PC-9 (cell line): Measurements from ENCODE around the gene FEM1B.

Experiments
- CTCF ChIP-seq: fragments of 200-600 bp; sonication (generic); conservative IDR thresholded peaks from 2 replicates; pipeline ENCODE4 v1.6.1; 2017; ENCODE audit warnings: mixed run types, antibody characterized with exemption, mild to moderate bottlenecking, moderate library complexity
- EZH2 ChIP-seq: fragments of 200-600 bp; sonication (generic); IDR thresholded peaks from 2 replicates; pipeline ENCODE4 v1.8.0; 2017; ENCODE audit warnings: antibody characterized with exemption, low read depth

DNA sequence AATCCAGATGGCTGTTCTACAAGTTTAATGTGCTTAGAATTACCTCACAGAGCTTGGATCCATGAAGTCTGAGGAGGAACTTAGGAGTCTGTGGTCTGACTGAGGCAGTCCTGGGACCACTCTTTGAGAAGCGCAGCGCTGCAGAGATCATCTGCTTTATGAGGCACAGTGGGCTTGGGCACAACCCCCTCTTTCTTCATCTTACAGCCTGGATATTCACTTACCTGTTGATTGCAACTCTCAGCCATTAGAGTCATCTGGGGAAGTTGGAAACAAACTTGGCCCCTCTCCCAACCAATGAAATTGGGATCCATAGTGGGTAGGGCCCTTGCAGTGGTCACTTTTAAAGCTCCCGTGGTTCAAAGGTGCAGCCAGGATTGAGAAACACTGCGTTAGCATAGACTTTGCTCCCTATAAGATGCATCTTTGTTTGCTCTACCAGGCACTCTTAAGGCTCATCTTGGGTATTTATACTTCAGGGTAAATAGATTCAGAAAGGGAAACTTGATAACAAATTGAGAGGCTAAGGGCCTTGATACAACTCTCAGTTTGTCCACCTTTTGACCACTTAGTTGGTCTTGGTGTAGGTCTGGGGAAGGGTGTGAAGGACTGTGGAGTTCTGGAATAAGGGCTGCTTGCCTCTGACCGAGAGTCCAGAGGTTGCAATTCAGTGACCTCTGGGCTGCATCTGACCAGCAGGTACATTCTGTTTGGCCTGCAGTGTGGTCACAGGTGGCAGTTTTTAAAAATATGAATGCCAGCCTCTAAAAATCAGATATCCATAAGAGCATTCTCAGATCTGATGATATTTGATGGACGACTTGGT, 22.8 kb downstream of the FEM1B start:
- TF ChIP-seq CTCF = no peak
- TF ChIP-seq EZH2 = no peak
